Parathyroid adenoma (tissue), 2 donors: Measurements from ENCODE around the gene PHF12.

Experiments
- H2AFZ ChIP-seq: fragments of 300-600 bp; sonication (generic); one replicate; pipeline ENCODE4 v1.7.0; 2017; ENCODE audit warnings: antibody characterized with exemption, mild to moderate bottlenecking
- H3K27ac ChIP-seq: fragments of 300-600 bp; sonication (generic); one replicate; pipeline ENCODE4 v1.7.0; 2017
- H3K27me3 ChIP-seq: fragments of 300-600 bp; sonication (generic); one replicate; pipeline ENCODE4 v1.7.0; 2017; ENCODE audit warnings: low read length; ENCODE audit not compliant: control insufficient read depth, insufficient read depth
- H3K36me3 ChIP-seq: fragments of 300-600 bp; sonication (generic); one replicate; pipeline ENCODE4 v1.7.0; 2017; ENCODE audit warnings: low read length; ENCODE audit not compliant: control insufficient read depth, insufficient read depth
- H3K4me1 ChIP-seq: fragments of 300-600 bp; sonication (generic); one replicate; pipeline ENCODE4 v1.7.0; 2017; ENCODE audit warnings: control low read depth
- H3K4me2 ChIP-seq: fragments of 300-600 bp; sonication (generic); one replicate; pipeline ENCODE4 v1.7.0; 2017; ENCODE audit warnings: low read length
- H3K4me3 ChIP-seq: fragments of 300-600 bp; sonication (generic); one replicate; pipeline ENCODE4 v1.7.0; 2017; ENCODE audit warnings: low read depth, low read length
- H3K79me2 ChIP-seq: fragments of 300-600 bp; sonication (generic); one replicate; pipeline ENCODE4 v1.7.0; 2017; ENCODE audit warnings: control low read depth
- H3K9ac ChIP-seq: fragments of 300-600 bp; sonication (generic); one replicate; pipeline ENCODE4 v1.7.0; 2017; ENCODE audit warnings: mild to moderate bottlenecking
- H3K9me3 ChIP-seq: fragments of 300-600 bp; sonication (generic); one replicate; pipeline ENCODE4 v1.7.0; 2017; ENCODE audit warnings: low read length; ENCODE audit not compliant: control insufficient read depth
- TF ChIP-seq, protein P1 (sequence below): fragments of 300-600 bp; sonication (generic); IDR thresholded peaks from one replicate; pipeline ENCODE4 v1.7.0; 2017; ENCODE audit warnings: antibody characterized with exemption, mild to moderate bottlenecking
- donor health status: primary hyperparathyroidism.

PHF12 gene

DNA sequence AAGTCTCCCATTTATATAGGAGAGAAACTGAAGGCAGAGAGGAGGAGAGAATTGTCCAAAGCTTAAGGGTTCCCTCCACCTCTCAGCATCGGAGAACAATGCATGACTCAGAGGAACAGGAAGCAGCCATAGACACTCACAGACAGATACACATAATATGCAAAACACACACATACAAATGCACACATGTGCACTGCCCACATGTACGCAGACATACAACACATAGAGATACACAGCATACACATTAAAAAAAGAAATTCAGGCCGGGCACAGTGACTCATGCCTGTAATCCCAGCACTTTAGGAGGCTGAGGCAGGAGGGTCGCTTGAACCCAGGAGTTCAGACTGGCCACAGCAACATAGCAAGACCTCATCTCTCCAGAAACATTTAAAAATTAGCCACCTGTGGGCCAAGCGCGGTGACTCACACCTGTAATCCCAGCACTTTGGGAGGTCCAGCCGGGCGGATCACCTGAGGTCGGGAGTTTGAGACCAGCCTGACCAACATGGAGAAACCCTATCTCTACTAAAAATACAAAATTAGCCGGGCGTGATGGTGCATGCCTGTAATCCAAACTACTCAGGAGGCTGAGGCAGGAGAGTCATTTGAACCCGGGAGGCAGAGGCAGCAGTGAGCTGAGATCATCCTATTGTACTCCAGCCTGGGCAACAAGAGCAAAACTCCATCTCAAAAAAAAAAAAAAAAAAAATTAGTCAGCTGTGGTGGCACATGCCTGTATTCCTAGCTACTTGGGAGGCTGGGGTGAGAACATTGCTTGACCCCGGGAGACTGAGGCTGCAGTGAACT, 85.2 kb downstream of the PHF12 start:
- no peak overlapping the region for H3K27ac ChIP-seq
- TF ChIP-seq, protein P1, sequence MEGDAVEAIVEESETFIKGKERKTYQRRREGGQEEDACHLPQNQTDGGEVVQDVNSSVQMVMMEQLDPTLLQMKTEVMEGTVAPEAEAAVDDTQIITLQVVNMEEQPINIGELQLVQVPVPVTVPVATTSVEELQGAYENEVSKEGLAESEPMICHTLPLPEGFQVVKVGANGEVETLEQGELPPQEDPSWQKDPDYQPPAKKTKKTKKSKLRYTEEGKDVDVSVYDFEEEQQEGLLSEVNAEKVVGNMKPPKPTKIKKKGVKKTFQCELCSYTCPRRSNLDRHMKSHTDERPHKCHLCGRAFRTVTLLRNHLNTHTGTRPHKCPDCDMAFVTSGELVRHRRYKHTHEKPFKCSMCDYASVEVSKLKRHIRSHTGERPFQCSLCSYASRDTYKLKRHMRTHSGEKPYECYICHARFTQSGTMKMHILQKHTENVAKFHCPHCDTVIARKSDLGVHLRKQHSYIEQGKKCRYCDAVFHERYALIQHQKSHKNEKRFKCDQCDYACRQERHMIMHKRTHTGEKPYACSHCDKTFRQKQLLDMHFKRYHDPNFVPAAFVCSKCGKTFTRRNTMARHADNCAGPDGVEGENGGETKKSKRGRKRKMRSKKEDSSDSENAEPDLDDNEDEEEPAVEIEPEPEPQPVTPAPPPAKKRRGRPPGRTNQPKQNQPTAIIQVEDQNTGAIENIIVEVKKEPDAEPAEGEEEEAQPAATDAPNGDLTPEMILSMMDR, result no peak

DNA sequence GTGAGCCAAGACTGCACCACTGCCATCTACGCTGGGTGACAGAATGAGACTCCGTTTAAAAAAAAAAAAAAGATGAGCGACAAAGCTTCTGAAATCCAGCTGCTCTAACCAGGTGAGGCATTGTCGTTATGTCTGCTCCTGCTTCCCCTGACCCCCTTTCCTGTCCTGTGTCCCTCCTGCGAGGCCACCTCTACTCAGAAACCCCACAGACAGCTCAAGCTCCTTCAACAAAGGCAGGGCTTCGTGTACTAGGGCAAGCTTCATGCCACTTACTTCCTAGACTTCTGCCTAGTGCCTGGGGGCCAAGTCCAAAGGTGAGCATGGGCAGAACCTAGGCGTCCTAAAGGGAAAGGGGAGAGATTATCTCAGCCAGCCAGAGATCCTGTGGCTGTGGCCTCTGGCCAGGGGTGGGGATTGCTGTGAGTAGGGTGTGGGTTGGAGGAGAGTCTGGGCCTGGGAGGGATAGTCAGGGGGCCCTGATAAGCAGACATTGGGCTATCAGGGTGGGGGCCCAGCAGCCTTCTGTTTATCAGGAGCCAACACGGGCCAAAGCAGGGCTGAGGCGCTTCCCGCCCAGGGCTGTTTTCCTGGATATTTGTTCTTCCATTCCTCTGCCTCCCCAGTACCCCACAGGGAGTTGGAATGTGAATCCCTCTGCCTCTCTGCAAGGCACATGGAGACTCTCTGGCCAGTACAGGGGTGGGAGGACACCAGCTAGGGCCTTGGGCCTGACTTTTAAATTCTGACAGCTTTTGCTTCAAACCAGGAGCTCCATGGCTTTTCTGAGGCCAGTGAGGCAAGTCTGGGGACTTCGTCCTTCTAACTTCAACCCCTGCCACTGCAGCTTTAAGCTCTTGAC, 86.1 kb downstream of the PHF12 start:
- no peaks in the 10 kb centered on the region for H3K4me1 ChIP-seq

More for the DNA sequence above, 85.2 kb downstream of the PHF12 start:
- Histone ChIP-seq H3K4me2 (no peak overlapping the region), H3K27me3 (no peaks in the 10 kb centered on the region), H3K9ac (no peak overlapping the region), H3K36me3 (no peaks in the 10 kb centered on the region), H3K79me2 (no peaks in the 10 kb centered on the region), H2AFZ (no peak overlapping the region), H3K9me3 (no peaks in the 10 kb centered on the region), H3K4me1 (no peaks in the 10 kb centered on the region), H3K4me3 (no peak overlapping the region)

DNA sequence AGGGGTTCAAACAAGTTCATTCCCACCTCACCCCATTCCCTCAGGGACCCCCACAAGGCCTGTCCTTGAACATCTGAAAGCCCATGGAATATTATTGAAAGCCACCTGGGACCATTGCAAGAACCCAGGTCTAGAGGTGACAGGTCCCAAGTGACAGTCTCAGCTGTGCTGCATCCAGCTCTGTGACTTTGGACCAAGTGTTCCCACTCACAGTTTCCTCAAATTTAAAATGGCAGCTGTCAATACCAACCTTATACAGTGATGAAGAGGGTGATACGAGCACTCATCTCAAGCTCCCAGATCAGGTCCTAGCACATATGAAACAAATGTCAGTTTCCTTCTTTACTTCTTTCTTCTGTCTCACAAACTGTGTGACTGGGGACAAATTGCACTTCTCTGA, 87.4 kb downstream of the PHF12 start:
- no peaks in the 10 kb centered on the region for H3K9me3 ChIP-seq
- H3K79me2 ChIP-seq, result no peaks in the 10 kb centered on the region
- no peak overlapping the region for H3K9ac ChIP-seq
- H3K27me3 ChIP-seq, result no peaks in the 10 kb centered on the region
- no peak overlapping the region for H3K27ac ChIP-seq
- H2AFZ ChIP-seq, result no peak overlapping the region
- no peak overlapping the region for H3K4me3 ChIP-seq
- TF ChIP-seq, protein P1, result no peak
- no peak overlapping the region for H3K4me2 ChIP-seq
- H3K4me1 ChIP-seq, result no peaks in the 10 kb centered on the region
- no peaks in the 10 kb centered on the region for H3K36me3 ChIP-seq

More for the DNA sequence above, 86.1 kb downstream of the PHF12 start:
- TF ChIP-seq, protein P1, result no peak
- no peak overlapping the region for H3K27ac ChIP-seq
- no peak overlapping the region for H3K9ac ChIP-seq
- no peak overlapping the region for H2AFZ ChIP-seq
- H3K79me2 ChIP-seq, result no peaks in the 10 kb centered on the region
- H3K4me2 ChIP-seq, result no peak overlapping the region
- no peaks in the 10 kb centered on the region for H3K36me3 ChIP-seq
- no peaks in the 10 kb centered on the region for H3K9me3 ChIP-seq
- H3K27me3 ChIP-seq, result no peaks in the 10 kb centered on the region
- no peak overlapping the region for H3K4me3 ChIP-seq

GRCh38 chr17:28862561-28862960, 88.8 kb downstream of the PHF12 start:
- no peak overlapping the region for H3K4me3 ChIP-seq

More at GRCh38 chr17:28862561-28862960, 88.8 kb downstream of the PHF12 start:
- no peak overlapping the region for H3K9ac ChIP-seq
- no peaks in the 10 kb centered on the region for H3K4me1 ChIP-seq
- H3K79me2 ChIP-seq, result no peaks in the 10 kb centered on the region
- no peaks in the 10 kb centered on the region for H3K9me3 ChIP-seq
- H3K4me2 ChIP-seq, result no peak overlapping the region
- H3K27ac ChIP-seq, result no peak overlapping the region
- H3K36me3 ChIP-seq, result no peaks in the 10 kb centered on the region
- no peaks in the 10 kb centered on the region for H3K27me3 ChIP-seq
- TF ChIP-seq, protein P1, result no peak
- H2AFZ ChIP-seq, result no peak overlapping the region
